GM18951 (cell line): ENCODE data around the gene REM1.

Experiments used
- POLR2A ChIP-seq: IDR thresholded peaks from 4 replicates; pipeline ENCODE4 v1.6.1; 2011; ENCODE audit warnings: mild to moderate bottlenecking; ENCODE audit not compliant: insufficient read length, insufficient read depth; ENCODE audit errors: extremely low read depth
- in situ Hi-C: fragments of 300-500 bp; cut with MboI; formaldehyde crosslinking; loops from one replicate; pipeline ENCODE4 v1.12.0; 2022; ENCODE audit warnings: low sequenced_read_pairs, mixed read lengths, inconsistent platforms; ENCODE audit not compliant: unreplicated experiment

REM1 gene

DNA sequence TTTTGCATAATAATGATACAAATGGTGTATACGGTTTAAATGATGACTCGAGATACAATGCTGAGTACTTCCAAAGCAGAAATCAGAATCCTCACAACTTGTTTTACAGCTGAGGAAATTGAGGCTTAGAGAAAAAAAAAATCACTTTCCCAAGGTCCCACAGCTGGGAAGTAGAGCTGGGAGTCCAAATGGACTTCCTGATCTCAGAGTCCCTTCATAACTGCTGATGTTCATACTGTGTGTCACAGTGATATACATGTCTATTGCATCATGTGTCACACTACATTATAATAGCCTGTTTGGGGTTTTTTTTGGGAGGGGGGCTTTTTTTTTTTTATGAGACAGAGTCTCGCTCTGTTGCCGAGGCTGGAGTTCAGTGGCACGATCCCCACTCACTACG is 47.6 kb downstream of the REM1 start:
- no peak for TF ChIP-seq POLR2A
- in situ Hi-C loops = no loop called here

- in situ Hi-C loops = no loop called here
- TF ChIP-seq POLR2A = no peak
These were observed 48.5 kb downstream of the REM1 start for GRCh38 chr20:31523361-31524283.

GRCh38 chr20:31527266-31527665 is 52.2 kb downstream of the REM1 start:
- in situ Hi-C loops = no loop called here
- TF ChIP-seq POLR2A = no peak
